Measurements from ENCODE around the gene EXOG. TPM values are rescaled to one million over a fixed set of nuclear protein-coding genes. Genes with fewer than 3 reads are reported as not detected.

The EXOG gene
- polyA plus RNA-seq, 1 donor from 2014 or later: 45.6 TPM

DNA sequence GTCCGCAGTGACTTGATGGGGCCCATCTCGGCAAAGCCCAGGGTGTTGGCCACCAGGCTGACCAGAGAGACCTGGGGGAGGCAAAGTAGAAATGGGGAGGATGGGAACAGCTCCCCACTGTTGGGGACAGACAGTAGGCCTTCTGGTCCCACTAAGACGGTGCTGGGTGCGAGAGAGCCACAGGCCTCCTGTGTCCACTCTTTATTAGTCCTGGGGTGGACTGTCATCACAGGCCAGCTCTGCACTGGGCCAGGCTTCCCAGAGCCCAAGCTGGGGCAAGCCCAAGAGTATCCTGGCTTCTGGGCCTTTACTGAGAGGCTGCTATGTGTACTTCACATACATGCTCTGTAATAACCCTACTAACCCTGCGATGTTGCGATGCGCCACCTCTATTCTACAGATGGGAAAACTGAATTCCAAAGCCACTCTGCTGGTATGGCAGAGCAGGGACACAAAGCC lies 66.4 kb downstream of the EXOG start:
- H3K4me3 ChIP-seq (ENCODE audit: low read length): no peak overlapping the region
- no peak overlapping the region for H3K9ac ChIP-seq (ENCODE audit: low read length)
- TF ChIP-seq EZH2 (IDR thresholded peaks at IDR 0.05; ENCODE audit: borderline replicate concordance, insufficient read depth, low read length, poor library complexity, severe bottlenecking) (no peak), MXI1 (conservative IDR thresholded peaks at IDR 0.05; ENCODE audit: poor library complexity, severe bottlenecking) (no peak), EP300 (conservative IDR thresholded peaks at IDR 0.05; ENCODE audit: poor library complexity, severe bottlenecking) (no peak), RAD21 (conservative IDR thresholded peaks at IDR 0.05) (no peak), CTCF (IDR thresholded peaks at IDR 0.05; ENCODE audit: poor library complexity, severe bottlenecking) (no peak), TAF1 (IDR thresholded peaks at IDR 0.05; ENCODE audit: low read depth) (no peak), POLR2AphosphoS5 (IDR thresholded peaks at IDR 0.05) (no peak), SMC3 (conservative IDR thresholded peaks at IDR 0.05; ENCODE audit: poor library complexity) (no peak)
- TF ChIP-seq, protein P1, sequence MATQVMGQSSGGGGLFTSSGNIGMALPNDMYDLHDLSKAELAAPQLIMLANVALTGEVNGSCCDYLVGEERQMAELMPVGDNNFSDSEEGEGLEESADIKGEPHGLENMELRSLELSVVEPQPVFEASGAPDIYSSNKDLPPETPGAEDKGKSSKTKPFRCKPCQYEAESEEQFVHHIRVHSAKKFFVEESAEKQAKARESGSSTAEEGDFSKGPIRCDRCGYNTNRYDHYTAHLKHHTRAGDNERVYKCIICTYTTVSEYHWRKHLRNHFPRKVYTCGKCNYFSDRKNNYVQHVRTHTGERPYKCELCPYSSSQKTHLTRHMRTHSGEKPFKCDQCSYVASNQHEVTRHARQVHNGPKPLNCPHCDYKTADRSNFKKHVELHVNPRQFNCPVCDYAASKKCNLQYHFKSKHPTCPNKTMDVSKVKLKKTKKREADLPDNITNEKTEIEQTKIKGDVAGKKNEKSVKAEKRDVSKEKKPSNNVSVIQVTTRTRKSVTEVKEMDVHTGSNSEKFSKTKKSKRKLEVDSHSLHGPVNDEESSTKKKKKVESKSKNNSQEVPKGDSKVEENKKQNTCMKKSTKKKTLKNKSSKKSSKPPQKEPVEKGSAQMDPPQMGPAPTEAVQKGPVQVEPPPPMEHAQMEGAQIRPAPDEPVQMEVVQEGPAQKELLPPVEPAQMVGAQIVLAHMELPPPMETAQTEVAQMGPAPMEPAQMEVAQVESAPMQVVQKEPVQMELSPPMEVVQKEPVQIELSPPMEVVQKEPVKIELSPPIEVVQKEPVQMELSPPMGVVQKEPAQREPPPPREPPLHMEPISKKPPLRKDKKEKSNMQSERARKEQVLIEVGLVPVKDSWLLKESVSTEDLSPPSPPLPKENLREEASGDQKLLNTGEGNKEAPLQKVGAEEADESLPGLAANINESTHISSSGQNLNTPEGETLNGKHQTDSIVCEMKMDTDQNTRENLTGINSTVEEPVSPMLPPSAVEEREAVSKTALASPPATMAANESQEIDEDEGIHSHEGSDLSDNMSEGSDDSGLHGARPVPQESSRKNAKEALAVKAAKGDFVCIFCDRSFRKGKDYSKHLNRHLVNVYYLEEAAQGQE (IDR thresholded peaks at IDR 0.05; ENCODE audit: borderline replicate concordance): no peak
- H3K27me3 ChIP-seq (ENCODE audit: insufficient read depth, low read depth, low read length): no peaks in the 10 kb centered on the region
- no peaks in the 10 kb centered on the region for H3K9me3 ChIP-seq (ENCODE audit: low read length)
- no peaks in the 10 kb centered on the region for H3K36me3 ChIP-seq (ENCODE audit: insufficient read depth, low read length)
- H3K79me2 ChIP-seq (replicated peaks; ENCODE audit: insufficient read depth, low read length): no peaks in the 10 kb centered on the region
- H4K20me1 ChIP-seq (ENCODE audit: insufficient read depth): no peaks in the 10 kb centered on the region
- H3F3A ChIP-seq (ENCODE audit: insufficient read depth, low read length, poor library complexity, severe bottlenecking): no peaks in the 10 kb centered on the region
- H3K9me2 ChIP-seq (ENCODE audit: insufficient read depth, low read length): no peaks in the 10 kb centered on the region
- H3K27ac ChIP-seq (ENCODE audit: low read length): no peak overlapping the region
- no peak overlapping the region for H2AFZ ChIP-seq (ENCODE audit: low read depth, low read length)
- H3K4me2 ChIP-seq (ENCODE audit: low read length): no peak overlapping the region

- TF ChIP-seq TAF1 (IDR thresholded peaks at IDR 0.05; ENCODE audit: low read depth) (no peak), RAD21 (conservative IDR thresholded peaks at IDR 0.05) (no peak), CTCF (IDR thresholded peaks at IDR 0.05; ENCODE audit: poor library complexity, severe bottlenecking) (no peak), MXI1 (conservative IDR thresholded peaks at IDR 0.05; ENCODE audit: poor library complexity, severe bottlenecking) (no peak), EP300 (conservative IDR thresholded peaks at IDR 0.05; ENCODE audit: poor library complexity, severe bottlenecking) (no peak), SMC3 (conservative IDR thresholded peaks at IDR 0.05; ENCODE audit: poor library complexity) (no peak), POLR2AphosphoS5 (IDR thresholded peaks at IDR 0.05) (no peak), EZH2 (IDR thresholded peaks at IDR 0.05; ENCODE audit: borderline replicate concordance, insufficient read depth, low read length, poor library complexity, severe bottlenecking) (no peak)
- TF ChIP-seq, protein P1 (IDR thresholded peaks at IDR 0.05; ENCODE audit: borderline replicate concordance): no peak
- Histone ChIP-seq H4K20me1 (ENCODE audit: insufficient read depth) (no peaks in the 10 kb centered on the region), H3K9me2 (ENCODE audit: insufficient read depth, low read length) (no peaks in the 10 kb centered on the region), H2AFZ (ENCODE audit: low read depth, low read length) (no peak overlapping the region), H3K79me2 (replicated peaks; ENCODE audit: insufficient read depth, low read length) (no peaks in the 10 kb centered on the region), H3K4me3 (ENCODE audit: low read length) (no peak overlapping the region), H3K9ac (ENCODE audit: low read length) (no peak overlapping the region), H3K27me3 (ENCODE audit: insufficient read depth, low read depth, low read length) (no peaks in the 10 kb centered on the region), H3K27ac (ENCODE audit: low read length) (no peak overlapping the region), H3F3A (ENCODE audit: insufficient read depth, low read length, poor library complexity, severe bottlenecking) (no peaks in the 10 kb centered on the region), H3K36me3 (ENCODE audit: insufficient read depth, low read length) (no peaks in the 10 kb centered on the region), H3K9me3 (ENCODE audit: low read length) (no peaks in the 10 kb centered on the region), H3K4me2 (ENCODE audit: low read length) (no peak overlapping the region)
Measured at GRCh38 chr3:38563070-38563885, 67.1 kb downstream of the EXOG start.
